ENCODE measurements around the gene ZNF398.

DNA sequence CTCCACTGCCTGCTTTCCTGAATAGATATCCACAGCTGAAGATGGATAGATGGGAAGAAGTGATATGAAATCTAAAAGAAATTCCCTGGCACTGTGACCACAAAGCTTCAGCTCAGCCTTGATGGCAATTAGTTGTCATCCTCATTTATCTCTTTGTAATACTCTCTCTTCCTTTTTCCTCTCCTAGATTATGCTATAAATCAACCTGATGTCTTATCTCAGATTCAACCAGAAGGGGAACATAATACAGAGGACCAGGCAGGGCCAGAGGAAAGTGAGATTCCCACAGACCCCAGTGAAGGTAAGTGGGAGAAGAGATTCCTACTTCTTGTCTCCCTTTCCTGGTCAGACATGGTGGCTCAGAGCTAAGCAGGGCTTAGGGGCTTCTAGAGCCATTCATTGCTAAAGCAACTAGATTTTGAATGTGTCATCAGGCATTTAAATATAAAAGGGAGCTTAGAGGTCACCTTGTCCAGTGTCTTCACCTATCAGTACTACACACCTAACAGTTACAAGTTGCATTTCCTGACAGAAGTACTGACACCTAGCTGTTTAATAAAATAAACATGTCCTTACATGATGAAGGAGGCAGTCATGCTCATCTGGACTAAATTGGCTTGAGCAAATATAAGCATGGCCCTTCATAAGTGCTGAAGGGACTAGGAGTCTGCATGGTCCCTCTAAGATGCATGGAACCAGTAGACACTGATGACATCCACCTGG is 19.5 kb downstream of the ZNF398 start:
- TF ChIP-seq, protein P1, sequence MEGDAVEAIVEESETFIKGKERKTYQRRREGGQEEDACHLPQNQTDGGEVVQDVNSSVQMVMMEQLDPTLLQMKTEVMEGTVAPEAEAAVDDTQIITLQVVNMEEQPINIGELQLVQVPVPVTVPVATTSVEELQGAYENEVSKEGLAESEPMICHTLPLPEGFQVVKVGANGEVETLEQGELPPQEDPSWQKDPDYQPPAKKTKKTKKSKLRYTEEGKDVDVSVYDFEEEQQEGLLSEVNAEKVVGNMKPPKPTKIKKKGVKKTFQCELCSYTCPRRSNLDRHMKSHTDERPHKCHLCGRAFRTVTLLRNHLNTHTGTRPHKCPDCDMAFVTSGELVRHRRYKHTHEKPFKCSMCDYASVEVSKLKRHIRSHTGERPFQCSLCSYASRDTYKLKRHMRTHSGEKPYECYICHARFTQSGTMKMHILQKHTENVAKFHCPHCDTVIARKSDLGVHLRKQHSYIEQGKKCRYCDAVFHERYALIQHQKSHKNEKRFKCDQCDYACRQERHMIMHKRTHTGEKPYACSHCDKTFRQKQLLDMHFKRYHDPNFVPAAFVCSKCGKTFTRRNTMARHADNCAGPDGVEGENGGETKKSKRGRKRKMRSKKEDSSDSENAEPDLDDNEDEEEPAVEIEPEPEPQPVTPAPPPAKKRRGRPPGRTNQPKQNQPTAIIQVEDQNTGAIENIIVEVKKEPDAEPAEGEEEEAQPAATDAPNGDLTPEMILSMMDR (IDR thresholded peaks at IDR 0.05) = no peak
- no peak for TF ChIP-seq POLR2A (IDR thresholded peaks at IDR 0.05)

All from uterus (tissue), 2 donors.